ENCODE measurements around the gene PRKAB1. TPM values are rescaled to one million over a fixed set of nuclear protein-coding genes. Genes with fewer than 3 reads are reported as not detected.

The PRKAB1 gene
- total RNA-seq, 1 experiment from 2014 or later = 25.0 TPM

GRCh38 chr12:119630962-119631550 lies 36.9 kb upstream of the PRKAB1 start:
- no TSS peak for BruUV-seq (replicated peaks)
- ATAC-seq = no peak

More at GRCh38 chr12:119630962-119631550, 36.9 kb upstream of the PRKAB1 start:
- peaks cover 3 to 15% of the 10 kb centered on the region in 2 experiments; a peak in 3 of 4 replicates for H3K4me1 ChIP-seq (ENCODE audit: control insufficient read depth in 1 of 2, insufficient read depth in 2 of 2, low read length in 2 of 2)
- intact Hi-C loops (cut with micrococcal nuclease) = no loop called here
- ChIA-PET CTCF (interaction anchor here (1.2 kb wide), 1 partner anchor 12 kb away, joined by 3 read pairs; no protein-coding TSS in a partner anchor), RAD21 (ENCODE audit: low non-redundant PET in 1 of 2, low total read pairs in 2 of 2, uncharacterized antibody in 2 of 2, unreplicated experiment in 2 of 2) (no interaction called here), POLR2A (no interaction called here)
- H3K27ac ChIP-seq (ENCODE audit: low read depth, low read length) = no peak overlapping the region
- TF ChIP-seq REST (IDR thresholded peaks at IDR 0.05; ENCODE audit: low read depth) (no peak), CBX3 (IDR thresholded peaks at IDR 0.05; ENCODE audit: low read depth) (no peak), RAD21 (IDR thresholded peaks at IDR 0.05; ENCODE audit: low read depth) (no peak), SP1 (IDR thresholded peaks at IDR 0.05; ENCODE audit: low read depth) (no peak), ZBTB33 (IDR thresholded peaks at IDR 0.05; ENCODE audit: extremely low read depth, insufficient replicate concordance, low read length) (no peak), FOSL1 (IDR thresholded peaks at IDR 0.05; ENCODE audit: low read depth) (no peak), SIN3A (IDR thresholded peaks at IDR 0.05; ENCODE audit: low read depth) (no peak), CEBPB (IDR thresholded peaks at IDR 0.05; ENCODE audit: low read depth) (no peak), POLR2A (IDR thresholded peaks at IDR 0.05; ENCODE audit: borderline replicate concordance, extremely low read depth, insufficient read depth, insufficient read length) (no peak), EZH2phosphoT487 (IDR thresholded peaks at IDR 0.05; ENCODE audit: borderline replicate concordance) (no peak), EGR1 (IDR thresholded peaks at IDR 0.05; ENCODE audit: low read depth) (no peak), ELF1 (IDR thresholded peaks at IDR 0.05; ENCODE audit: borderline replicate concordance, low read depth) (no peak), SRF (IDR thresholded peaks at IDR 0.05; ENCODE audit: low read depth) (no peak), JUND (IDR thresholded peaks at IDR 0.05) (no peak), YY1 (IDR thresholded peaks at IDR 0.05; ENCODE audit: extremely low read depth, insufficient replicate concordance, low read depth, low read length) (no peak), ZFX (IDR thresholded peaks at IDR 0.05) (no peak), MAX (IDR thresholded peaks at IDR 0.05) (no peak)
- TF ChIP-seq, protein P1, sequence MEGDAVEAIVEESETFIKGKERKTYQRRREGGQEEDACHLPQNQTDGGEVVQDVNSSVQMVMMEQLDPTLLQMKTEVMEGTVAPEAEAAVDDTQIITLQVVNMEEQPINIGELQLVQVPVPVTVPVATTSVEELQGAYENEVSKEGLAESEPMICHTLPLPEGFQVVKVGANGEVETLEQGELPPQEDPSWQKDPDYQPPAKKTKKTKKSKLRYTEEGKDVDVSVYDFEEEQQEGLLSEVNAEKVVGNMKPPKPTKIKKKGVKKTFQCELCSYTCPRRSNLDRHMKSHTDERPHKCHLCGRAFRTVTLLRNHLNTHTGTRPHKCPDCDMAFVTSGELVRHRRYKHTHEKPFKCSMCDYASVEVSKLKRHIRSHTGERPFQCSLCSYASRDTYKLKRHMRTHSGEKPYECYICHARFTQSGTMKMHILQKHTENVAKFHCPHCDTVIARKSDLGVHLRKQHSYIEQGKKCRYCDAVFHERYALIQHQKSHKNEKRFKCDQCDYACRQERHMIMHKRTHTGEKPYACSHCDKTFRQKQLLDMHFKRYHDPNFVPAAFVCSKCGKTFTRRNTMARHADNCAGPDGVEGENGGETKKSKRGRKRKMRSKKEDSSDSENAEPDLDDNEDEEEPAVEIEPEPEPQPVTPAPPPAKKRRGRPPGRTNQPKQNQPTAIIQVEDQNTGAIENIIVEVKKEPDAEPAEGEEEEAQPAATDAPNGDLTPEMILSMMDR (IDR thresholded peaks at IDR 0.05 in 2 of 3, conservative IDR thresholded peaks at IDR 0.05 in 1 of 3; ENCODE audit: borderline replicate concordance in 1 of 3, insufficient read depth in 1 of 3, low read depth in 2 of 3, low read length in 2 of 3) = no peak
- TF ChIP-seq, protein P2, sequence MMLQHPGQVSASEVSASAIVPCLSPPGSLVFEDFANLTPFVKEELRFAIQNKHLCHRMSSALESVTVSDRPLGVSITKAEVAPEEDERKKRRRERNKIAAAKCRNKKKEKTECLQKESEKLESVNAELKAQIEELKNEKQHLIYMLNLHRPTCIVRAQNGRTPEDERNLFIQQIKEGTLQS (IDR thresholded peaks at IDR 0.05) = no peak
- no peaks in the 10 kb centered on the region for H3K9me3 ChIP-seq (ENCODE audit: control insufficient read depth in 1 of 2, insufficient read depth in 1 of 2, low read depth in 1 of 2, low read length in 2 of 2)
- no peaks in the 10 kb centered on the region for H3K36me3 ChIP-seq (ENCODE audit: control insufficient read depth in 1 of 2, insufficient read depth in 2 of 2, low read length in 2 of 2)
- H3K4me3 ChIP-seq (replicated peaks in 1 of 2; ENCODE audit: low read depth in 1 of 2, low read length in 2 of 2) = no peak overlapping the region
- H3K9ac ChIP-seq (ENCODE audit: low read length) = no peak overlapping the region
- no peak overlapping the region for H3K4me2 ChIP-seq (ENCODE audit: low read length)
- no peaks in the 10 kb centered on the region for H4K20me1 ChIP-seq (ENCODE audit: insufficient read depth)
- no peaks in the 10 kb centered on the region for H3K9me2 ChIP-seq (ENCODE audit: insufficient read depth)
- H3K79me2 ChIP-seq (ENCODE audit: insufficient read depth, low read length) = no peaks in the 10 kb centered on the region
- no peak overlapping the region for H2AFZ ChIP-seq (ENCODE audit: low read depth, low read length, poor library complexity, severe bottlenecking)
- no peak for DNase-seq (ENCODE audit: low read depth, low spot score)
- H3K27me3 ChIP-seq (ENCODE audit: insufficient read depth, low read length) = 0 out of 2 replicates have a peak, but pooled peaks cover 10% of the 10 kb centered on the region

Data from HCT116 (cell line).